OCI-LY3 (cell line): Measurements from ENCODE around the gene AHCYL1.

Source experiments
- H2AFZ ChIP-seq: fragments of 200-600, 300-600 bp; shearing (Covaris generic); 2 replicates; pipeline ENCODE4 v1.6.0; 2014; ENCODE audit warnings: antibody characterized with exemption, low read depth, low read length
- H3K27ac ChIP-seq: fragments of 200-600, 300-600 bp; sonication (generic); 2 replicates; pipeline ENCODE4 v1.5.1; 2014; ENCODE audit warnings: mild to moderate bottlenecking, low read length, moderate library complexity, mixed read lengths
- H3K27me3 ChIP-seq: fragments of 200-600, 300-600 bp; sonication (generic); 2 replicates; pipeline ENCODE4 v1.6.1; 2014; ENCODE audit warnings: low read depth, low read length, mixed read lengths
- H3K36me3 ChIP-seq: fragments of 200-600, 300-600 bp; sonication (generic); replicated peaks from 2 replicates; pipeline ENCODE3; 2014; ENCODE audit warnings: low read depth, low read length, mixed read lengths
- H3K4me1 ChIP-seq: fragments of 300-600, 200-600 bp; sonication (generic); 2 replicates; pipeline ENCODE4 v1.6.1; 2014; ENCODE audit warnings: low read length, mixed read lengths
- H3K4me2 ChIP-seq: fragments of 200-600, 300-600 bp; sonication (generic); 2 replicates; pipeline ENCODE4 v1.6.1; 2014; ENCODE audit warnings: low read length, mixed read lengths
- H3K4me3 ChIP-seq: fragments of 300-600, 200-600 bp; sonication (generic); 2 replicates; pipeline ENCODE4 v1.5.1; 2014; ENCODE audit warnings: antibody characterized with exemption, mild to moderate bottlenecking, low read length, moderate library complexity
- H3K79me2 ChIP-seq: fragments of 300-600, 200-600 bp; shearing (Covaris generic); 2 replicates; pipeline ENCODE4 v1.6.1; 2014; ENCODE audit warnings: mild to moderate bottlenecking, low read length, mixed read lengths
- H3K9ac ChIP-seq: fragments of 300-600, 200-600 bp; shearing (Covaris generic); 2 replicates; pipeline ENCODE4 v1.6.0; 2014; ENCODE audit warnings: mild to moderate bottlenecking, low read length, moderate library complexity
- H3K9me3 ChIP-seq: fragments of 200-600, 300-600 bp; shearing (Covaris generic); 2 replicates; pipeline ENCODE4 v1.6.1; 2014; ENCODE audit warnings: low read length, mixed read lengths; ENCODE audit not compliant: insufficient read depth
- H4K20me1 ChIP-seq: fragments of 200-600, 300-600 bp; sonication (generic); 2 replicates; pipeline ENCODE4 v1.6.1; 2016; ENCODE audit warnings: low read length, mixed read lengths; ENCODE audit not compliant: insufficient read depth
- EZH2phosphoT487 ChIP-seq: fragments of 200-600 bp; shearing (Covaris generic); IDR thresholded peaks from 2 replicates; pipeline ENCODE4 v1.6.1; 2018; ENCODE audit warnings: antibody characterized with exemption, mixed run types, low read depth
- TF ChIP-seq, protein P1 (sequence below): fragments of 200-600, 300-600 bp; sonication (generic); IDR thresholded peaks from 2 replicates; pipeline ENCODE4 v1.5.1; 2014; ENCODE audit warnings: antibody characterized with exemption, low read length, low read depth

The AHCYL1 gene

DNA sequence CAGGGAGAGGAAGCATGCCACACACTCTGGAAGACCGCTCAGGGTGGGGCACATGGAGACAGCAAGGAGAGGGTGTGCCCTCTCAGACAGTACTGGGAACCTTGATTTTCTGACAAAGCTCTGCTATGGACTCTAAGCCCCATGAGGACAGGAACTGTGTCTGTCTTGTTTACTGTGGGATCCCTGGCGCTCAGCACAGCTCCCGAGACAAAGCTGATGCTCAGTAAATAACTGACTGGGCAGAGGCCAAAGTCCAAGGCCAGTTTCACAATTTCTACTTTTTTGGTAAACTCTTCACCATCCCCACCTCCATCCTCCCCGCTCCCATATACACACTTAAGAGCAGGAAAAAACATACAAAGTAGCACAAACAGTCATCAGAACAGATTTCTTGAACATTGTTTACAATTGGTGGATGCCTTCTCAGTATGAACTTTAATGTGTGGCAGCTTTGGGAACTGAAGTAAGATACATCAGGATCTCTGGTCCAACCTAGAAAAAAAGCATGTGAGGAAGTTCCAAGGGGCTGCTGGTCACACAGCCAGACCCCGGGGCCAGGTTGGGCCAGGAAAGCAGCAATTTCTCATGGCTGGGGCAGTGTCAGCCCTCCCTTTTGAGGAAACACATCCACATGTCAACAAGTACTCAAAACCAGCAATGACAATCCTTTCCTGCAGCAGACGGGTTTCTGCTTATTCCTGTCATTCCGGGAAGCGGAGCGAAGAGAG lies 5.6 kb upstream of the AHCYL1 start:
- Histone ChIP-seq H3K4me3 (no peak overlapping the region), H3K27ac (no peak overlapping the region), H3K4me1 (peaks cover 4% of the 10 kb centered on the region), H3K9me3 (no peaks in the 10 kb centered on the region), H3K9ac (no peak overlapping the region), H3K4me2 (no peak overlapping the region), H3K36me3 (no peaks in the 10 kb centered on the region), H4K20me1 (no peaks in the 10 kb centered on the region), H2AFZ (no peak overlapping the region), H3K27me3 (peaks cover 6% of the 10 kb centered on the region; the same call in 1 of the 2 replicates), H3K79me2 (no peaks in the 10 kb centered on the region)
- TF ChIP-seq EZH2phosphoT487: no peak
- TF ChIP-seq, protein P1, sequence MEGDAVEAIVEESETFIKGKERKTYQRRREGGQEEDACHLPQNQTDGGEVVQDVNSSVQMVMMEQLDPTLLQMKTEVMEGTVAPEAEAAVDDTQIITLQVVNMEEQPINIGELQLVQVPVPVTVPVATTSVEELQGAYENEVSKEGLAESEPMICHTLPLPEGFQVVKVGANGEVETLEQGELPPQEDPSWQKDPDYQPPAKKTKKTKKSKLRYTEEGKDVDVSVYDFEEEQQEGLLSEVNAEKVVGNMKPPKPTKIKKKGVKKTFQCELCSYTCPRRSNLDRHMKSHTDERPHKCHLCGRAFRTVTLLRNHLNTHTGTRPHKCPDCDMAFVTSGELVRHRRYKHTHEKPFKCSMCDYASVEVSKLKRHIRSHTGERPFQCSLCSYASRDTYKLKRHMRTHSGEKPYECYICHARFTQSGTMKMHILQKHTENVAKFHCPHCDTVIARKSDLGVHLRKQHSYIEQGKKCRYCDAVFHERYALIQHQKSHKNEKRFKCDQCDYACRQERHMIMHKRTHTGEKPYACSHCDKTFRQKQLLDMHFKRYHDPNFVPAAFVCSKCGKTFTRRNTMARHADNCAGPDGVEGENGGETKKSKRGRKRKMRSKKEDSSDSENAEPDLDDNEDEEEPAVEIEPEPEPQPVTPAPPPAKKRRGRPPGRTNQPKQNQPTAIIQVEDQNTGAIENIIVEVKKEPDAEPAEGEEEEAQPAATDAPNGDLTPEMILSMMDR: no peak

DNA sequence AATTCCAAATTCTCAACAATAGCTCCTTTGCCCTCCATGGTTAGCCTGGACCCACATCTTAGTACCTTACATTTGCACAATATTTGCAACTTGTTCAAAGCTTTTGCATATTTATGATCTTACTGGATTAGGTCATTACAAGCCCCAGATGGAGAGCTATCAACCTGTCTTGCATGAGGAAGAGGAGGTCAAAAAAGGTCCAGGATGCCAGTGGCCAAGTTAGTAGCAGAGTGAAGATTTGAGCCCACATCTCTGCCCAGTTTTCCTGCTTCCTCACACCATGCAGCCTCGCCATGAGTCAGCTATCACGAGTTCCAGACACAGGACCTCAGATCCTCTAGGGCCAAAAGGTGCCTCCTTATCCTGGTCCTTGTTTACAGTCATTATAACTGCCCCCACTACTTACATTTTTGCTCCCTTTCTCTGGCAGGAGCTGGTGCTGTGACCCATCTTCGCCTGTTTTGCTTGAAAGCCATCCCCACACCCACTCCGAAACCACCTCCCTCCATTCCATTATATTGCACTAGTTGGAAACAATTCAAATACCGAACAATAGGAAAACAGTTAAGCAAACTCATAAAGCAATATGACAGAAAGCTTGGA lies 5.0 kb upstream of the AHCYL1 start:
- Histone ChIP-seq H3K9me3 (no peaks in the 10 kb centered on the region), H3K79me2 (no peaks in the 10 kb centered on the region), H3K27ac (no peak overlapping the region), H3K4me3 (no peak overlapping the region), H3K4me1 (peaks cover 8% of the 10 kb centered on the region), H4K20me1 (no peaks in the 10 kb centered on the region), H2AFZ (no peak overlapping the region), H3K27me3 (peaks cover 6% of the 10 kb centered on the region; the same call in 1 of the 2 replicates), H3K9ac (no peak overlapping the region), H3K4me2 (no peak overlapping the region), H3K36me3 (no peaks in the 10 kb centered on the region)
- TF ChIP-seq EZH2phosphoT487: no peak

DNA sequence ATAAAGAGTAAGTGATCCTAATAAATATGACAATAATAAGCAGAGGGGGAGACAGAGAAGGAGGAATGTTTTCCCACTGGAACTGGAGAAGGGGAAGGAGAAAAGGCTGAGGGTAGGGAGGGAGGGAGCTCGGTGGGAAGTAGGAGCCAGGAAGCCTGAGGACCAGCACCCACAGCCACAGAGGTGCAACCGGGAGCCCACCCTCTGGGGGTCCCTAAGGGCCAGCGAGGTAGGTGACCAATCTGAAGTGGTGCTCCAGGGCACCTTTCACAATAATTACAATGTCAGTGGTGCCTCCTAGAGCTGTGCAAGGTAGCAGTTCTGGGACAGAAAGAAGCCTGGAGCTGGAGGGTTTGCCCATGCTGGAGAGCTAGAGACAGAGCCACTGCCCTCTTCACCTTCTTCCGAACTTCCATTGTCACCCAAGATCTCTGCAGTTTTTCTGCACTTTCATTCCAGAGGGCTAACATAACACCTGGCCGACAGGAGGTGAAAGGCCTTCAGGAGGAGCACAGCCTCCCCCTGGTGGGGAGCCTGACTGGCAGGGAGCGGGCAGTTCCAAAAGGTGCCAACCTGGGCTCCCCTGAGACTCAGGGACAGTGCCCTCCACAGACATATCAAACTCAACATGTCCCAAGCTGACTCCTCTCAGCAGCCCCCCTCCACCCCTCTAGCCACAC lies 4.1 kb upstream of the AHCYL1 start:
- H3K4me3 ChIP-seq: no peak overlapping the region
- H4K20me1 ChIP-seq: no peaks in the 10 kb centered on the region
- peaks cover 6% of the 10 kb centered on the region; the same call in 1 of the 2 replicates for H3K27me3 ChIP-seq
- TF ChIP-seq, protein P1: peak; percentile 57; the same call in 1 of the 2 replicates
- no peak for TF ChIP-seq EZH2phosphoT487
- no peak overlapping the region for H3K27ac ChIP-seq
- no peak overlapping the region for H2AFZ ChIP-seq
- H3K9ac ChIP-seq: no peak overlapping the region
- no peak overlapping the region for H3K4me2 ChIP-seq
- H3K36me3 ChIP-seq: no peaks in the 10 kb centered on the region
- H3K79me2 ChIP-seq: peaks cover 6% of the 10 kb centered on the region
- H3K9me3 ChIP-seq: no peaks in the 10 kb centered on the region
- H3K4me1 ChIP-seq: peaks cover 9% of the 10 kb centered on the region

DNA sequence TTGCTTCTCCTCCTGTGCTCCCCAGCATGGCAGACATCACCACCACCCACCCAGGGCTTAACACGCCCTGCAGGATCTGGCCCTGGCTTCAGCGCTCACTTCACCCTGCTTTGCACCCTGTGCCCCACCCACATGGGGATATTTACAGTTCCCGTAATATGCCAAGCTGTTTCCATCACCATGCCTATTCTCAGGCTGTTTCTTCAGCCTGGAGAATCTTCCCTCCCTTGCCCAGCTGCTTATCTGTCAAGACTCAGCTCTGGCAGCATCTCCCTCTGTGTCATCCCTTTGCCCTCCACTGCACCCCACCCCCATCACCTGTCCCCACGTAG lies 3.6 kb upstream of the AHCYL1 start:
- no peak overlapping the region for H3K27ac ChIP-seq
- peaks cover 11% of the 10 kb centered on the region for H3K79me2 ChIP-seq
- no peaks in the 10 kb centered on the region for H3K9me3 ChIP-seq
- no peak for TF ChIP-seq EZH2phosphoT487
- TF ChIP-seq, protein P1: no peak
- H3K27me3 ChIP-seq: peaks cover 6% of the 10 kb centered on the region; the same call in 1 of the 2 replicates
- H3K4me3 ChIP-seq: no peak overlapping the region
- H3K4me1 ChIP-seq: peaks cover 14% of the 10 kb centered on the region
- H3K4me2 ChIP-seq: no peak overlapping the region
- H3K9ac ChIP-seq: no peak overlapping the region
- no peak overlapping the region for H2AFZ ChIP-seq
- H3K36me3 ChIP-seq: no peaks in the 10 kb centered on the region
- 0 out of 2 replicates have a peak, but pooled peaks cover 4% of the 10 kb centered on the region for H4K20me1 ChIP-seq
